Stimulated activated naive CD4-positive, alpha-beta T cell treated with Interleukin-2 at 50 U/mL for 16 hours (primary cell): Measurements from ENCODE around the gene KCNK6.

ENCODE experiments used
- DNase-seq: peaks from one replicate; lab custom pipeline; 2025; lab: John Stamatoyannopoulos, UW

The KCNK6 gene

GRCh38 chr19:38319421-38320258 is at the start of gene KCNK6:
Gene KCNK6 (plus strand): TSS chr19:38319845. CDS start chr19:38319951, 106 bp downstream.
- DNase-seq, result peak; percentile 58

GRCh38 chr19:38270587-38271167 is 49.0 kb upstream of the KCNK6 start:
- DNase-seq, result no peak

- no peak for DNase-seq
Observed at GRCh38 chr19:38273499-38273898, 46.1 kb upstream of the KCNK6 start.

- no peak for DNase-seq
Observed at GRCh38 chr19:38274739-38275138, 44.9 kb upstream of the KCNK6 start.

GRCh38 chr19:38276942-38277517 is 42.6 kb upstream of the KCNK6 start:
- no peak for DNase-seq

- no peak for DNase-seq
Observed at GRCh38 chr19:38277549-38277948, 42.1 kb upstream of the KCNK6 start.

GRCh38 chr19:38277969-38278680 is 41.5 kb upstream of the KCNK6 start:
- DNase-seq, result no peak

- no peak for DNase-seq
Observed at GRCh38 chr19:38278751-38279150, 40.9 kb upstream of the KCNK6 start.

- no peak for DNase-seq
Observed at GRCh38 chr19:38280030-38280921, 39.4 kb upstream of the KCNK6 start.

GRCh38 chr19:38281811-38282566 is 37.7 kb upstream of the KCNK6 start:
- DNase-seq, result no peak

GRCh38 chr19:38283271-38283670 is 36.4 kb upstream of the KCNK6 start:
- no peak for DNase-seq

- no peak for DNase-seq
Observed at GRCh38 chr19:38284422-38284821, 35.2 kb upstream of the KCNK6 start.

GRCh38 chr19:38285567-38285966 is 34.1 kb upstream of the KCNK6 start:
- no peak for DNase-seq

- DNase-seq, result no peak
Observed at GRCh38 chr19:38287604-38288003, 32.0 kb upstream of the KCNK6 start.

- no peak for DNase-seq
Observed at GRCh38 chr19:38288123-38288855, 31.4 kb upstream of the KCNK6 start.

GRCh38 chr19:38289955-38290354 is 29.7 kb upstream of the KCNK6 start:
- DNase-seq, result no peak

- DNase-seq, result no peak
Observed at GRCh38 chr19:38290631-38291147, 29.0 kb upstream of the KCNK6 start.

- no peak for DNase-seq
Observed at GRCh38 chr19:38291855-38292254, 27.8 kb upstream of the KCNK6 start.

GRCh38 chr19:38293281-38293680 is 26.4 kb upstream of the KCNK6 start:
- no peak for DNase-seq

GRCh38 chr19:38294090-38294489 is 25.6 kb upstream of the KCNK6 start:
- no peak for DNase-seq
